Panc1 (cell line): ENCODE measurements around the gene AGBL2. TPM values are rescaled to one million over a fixed set of nuclear protein-coding genes. Genes with fewer than 3 reads are reported as not detected.
"Not testable (repeated sequence)": the region's sequence is repeated elsewhere in the genome, so short reads cannot be mapped to it uniquely, and the experiment has no call there.

Experiments
- ATAC-seq: fragments of 200-7000 bp; cut with Tn5 transposase; 2 replicates; pipeline ENCODE4 v1.9.1; 2020; ENCODE audit warnings: mild to moderate bottlenecking, moderate library complexity
- BruUV-seq: library from RNA; stranded (reverse); fragments of 400-500 nt; replicated peaks from 2 replicates; lab custom pipeline; 2021; lab: Mats Ljungman, UMichigan
- CTCF ChIA-PET: fragments of 300-600 bp; sonication (Branson Sonifier 250); formaldehyde crosslinking; loops from one replicate; lab custom pipeline; 2022; ENCODE audit warnings: antibody characterized with exemption; lab: Charles Lee
- POLR2A ChIA-PET: fragments of 300-600 bp; sonication (Branson Sonifier 250); formaldehyde crosslinking; loops from one replicate; lab custom pipeline; 2022; ENCODE audit warnings: antibody characterized with exemption; lab: Charles Lee
- DNase-seq: peaks from one replicate; pipeline ENCODE4 v3.0.0-alpha.2; 2010; ENCODE audit warnings: low read depth, low spot score
- H3K27ac ChIP-seq: 2 replicates; pipeline ENCODE4 v1.5.1; 2011; ENCODE audit warnings: mild to moderate bottlenecking, low read length, inconsistent platforms
- H3K27me3 ChIP-seq: fragments of 200-500 bp; sonication (Bioruptor generic); 2 replicates; pipeline ENCODE4 v1.6.0; 2014; ENCODE audit warnings: low read length, inconsistent platforms; ENCODE audit not compliant: control insufficient read depth, insufficient read depth
- H3K36me3 ChIP-seq: fragments of 200-500 bp; sonication (Bioruptor generic); 2 replicates; pipeline ENCODE4 v1.5.1; 2014; ENCODE audit warnings: inconsistent platforms, mild to moderate bottlenecking, low read length, moderate library complexity; ENCODE audit not compliant: control insufficient read depth, insufficient read depth
- H3K4me1 ChIP-seq: 2 replicates; pipeline ENCODE4 v1.5.1; 2011; ENCODE audit warnings: inconsistent platforms, mild to moderate bottlenecking, low read length, moderate library complexity; ENCODE audit not compliant: control insufficient read depth, insufficient read depth
- H3K4me3 ChIP-seq, 2 experiments: 2 replicates each; pipeline ENCODE4 v1.5.1; 2011 to 2012; ENCODE audit warnings: low read depth in 2 of 2, low read length in 2 of 2, mild to moderate bottlenecking in 2 of 2, inconsistent platforms in 1 of 2, moderate library complexity in 1 of 2
- H3K9me3 ChIP-seq: fragments of 200-500 bp; sonication (Bioruptor generic); 2 replicates; pipeline ENCODE4 v1.5.1; 2014; ENCODE audit warnings: low read depth, mild to moderate bottlenecking, inconsistent platforms, low read length, moderate library complexity; ENCODE audit not compliant: control insufficient read depth, insufficient read depth
- POLR2AphosphoS5 ChIP-seq: IDR thresholded peaks from 2 replicates; pipeline ENCODE4 v1.6.1; 2012; ENCODE audit warnings: mild to moderate bottlenecking, low read depth, low read length, moderate library complexity
- SIN3A ChIP-seq: IDR thresholded peaks from 2 replicates; pipeline ENCODE4 v1.6.1; 2012; ENCODE audit warnings: low read depth, mild to moderate bottlenecking, low read length, moderate library complexity, borderline replicate concordance; ENCODE audit not compliant: insufficient read depth
- TCF7L2 ChIP-seq: IDR thresholded peaks from 2 replicates; pipeline ENCODE4 v1.6.1; 2011; ENCODE audit warnings: mild to moderate bottlenecking, low read depth, low read length, inconsistent platforms
- in situ Hi-C: cut with HindIII; loops from 2 replicates; pipeline ENCODE4 v1.10.0; 2016; ENCODE audit warnings: low sequenced_read_pairs, low pct_unique_long_range_greater_than_20kb
- intact Hi-C: fragments of 100-400 bp; cut with micrococcal nuclease; formaldehyde crosslinking; loops from one replicate; pipeline ENCODE4 v1.10.0; 2022; ENCODE audit not compliant: unreplicated experiment
- total RNA-seq: library from RNA; stranded (reverse); gene quantifications from one replicate; pipeline ENCODE4 v1.2.1, GENCODE V29; 2021; ENCODE audit not compliant: unreplicated experiment
- TF ChIP-seq, protein P1 (sequence below): fragments of 450-650 bp; IDR thresholded peaks from 2 replicates; pipeline ENCODE4 v1.5.1; 2017; ENCODE audit warnings: mild to moderate bottlenecking
- TF ChIP-seq, protein P2 (sequence below), 2 experiments: IDR thresholded peaks; 2 replicates each; pipeline ENCODE4 v1.6.1; 2011 to 2012; ENCODE audit warnings: low read depth in 2 of 2, control low read depth in 1 of 2, low read length in 1 of 2, mild to moderate bottlenecking in 1 of 2, moderate library complexity in 1 of 2; ENCODE audit not compliant: insufficient read depth in 1 of 2

AGBL2 gene
- total RNA-seq, 1 experiment from 2014 or later = 6.8 TPM

DNA sequence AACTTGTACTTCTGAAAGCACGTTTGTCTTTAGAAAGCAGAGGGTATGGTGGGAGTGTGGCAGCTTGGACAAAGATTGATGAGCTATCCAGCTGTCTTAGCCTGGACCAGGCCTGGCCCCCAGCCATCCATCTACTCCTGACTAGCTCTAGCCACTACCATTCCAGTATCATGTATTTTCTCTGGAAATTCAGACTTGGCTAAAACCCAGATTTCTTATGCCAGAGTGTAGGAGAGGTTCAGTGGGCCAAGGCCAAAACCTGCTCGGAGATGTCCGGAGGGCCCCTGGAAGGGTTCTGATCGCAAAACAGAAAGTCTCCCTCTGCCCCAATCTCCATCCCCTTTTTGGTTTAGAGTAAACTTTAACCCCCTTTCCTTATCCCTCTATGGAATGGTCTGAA is 48.0 kb downstream of the AGBL2 start:
- in situ Hi-C loops (no loop called here), intact Hi-C loops (no loop called here)
- no peak for ATAC-seq
- no peaks in the 10 kb centered on the region for H3K9me3 ChIP-seq
- ChIA-PET CTCF (no interaction called here), POLR2A (no interaction called here)
- H3K36me3 ChIP-seq = no peaks in the 10 kb centered on the region
- H3K27me3 ChIP-seq = no peaks in the 10 kb centered on the region
- H3K4me1 ChIP-seq = no peaks in the 10 kb centered on the region
- no peak overlapping the region for H3K27ac ChIP-seq
- no peak for DNase-seq
- BruUV-seq = no TSS peak
- no peak overlapping the region for H3K4me3 ChIP-seq
- TF ChIP-seq POLR2AphosphoS5 (no peak), SIN3A (no peak), TCF7L2 (no peak)
- TF ChIP-seq, protein P1, sequence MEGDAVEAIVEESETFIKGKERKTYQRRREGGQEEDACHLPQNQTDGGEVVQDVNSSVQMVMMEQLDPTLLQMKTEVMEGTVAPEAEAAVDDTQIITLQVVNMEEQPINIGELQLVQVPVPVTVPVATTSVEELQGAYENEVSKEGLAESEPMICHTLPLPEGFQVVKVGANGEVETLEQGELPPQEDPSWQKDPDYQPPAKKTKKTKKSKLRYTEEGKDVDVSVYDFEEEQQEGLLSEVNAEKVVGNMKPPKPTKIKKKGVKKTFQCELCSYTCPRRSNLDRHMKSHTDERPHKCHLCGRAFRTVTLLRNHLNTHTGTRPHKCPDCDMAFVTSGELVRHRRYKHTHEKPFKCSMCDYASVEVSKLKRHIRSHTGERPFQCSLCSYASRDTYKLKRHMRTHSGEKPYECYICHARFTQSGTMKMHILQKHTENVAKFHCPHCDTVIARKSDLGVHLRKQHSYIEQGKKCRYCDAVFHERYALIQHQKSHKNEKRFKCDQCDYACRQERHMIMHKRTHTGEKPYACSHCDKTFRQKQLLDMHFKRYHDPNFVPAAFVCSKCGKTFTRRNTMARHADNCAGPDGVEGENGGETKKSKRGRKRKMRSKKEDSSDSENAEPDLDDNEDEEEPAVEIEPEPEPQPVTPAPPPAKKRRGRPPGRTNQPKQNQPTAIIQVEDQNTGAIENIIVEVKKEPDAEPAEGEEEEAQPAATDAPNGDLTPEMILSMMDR = no peak
- TF ChIP-seq, protein P2, sequence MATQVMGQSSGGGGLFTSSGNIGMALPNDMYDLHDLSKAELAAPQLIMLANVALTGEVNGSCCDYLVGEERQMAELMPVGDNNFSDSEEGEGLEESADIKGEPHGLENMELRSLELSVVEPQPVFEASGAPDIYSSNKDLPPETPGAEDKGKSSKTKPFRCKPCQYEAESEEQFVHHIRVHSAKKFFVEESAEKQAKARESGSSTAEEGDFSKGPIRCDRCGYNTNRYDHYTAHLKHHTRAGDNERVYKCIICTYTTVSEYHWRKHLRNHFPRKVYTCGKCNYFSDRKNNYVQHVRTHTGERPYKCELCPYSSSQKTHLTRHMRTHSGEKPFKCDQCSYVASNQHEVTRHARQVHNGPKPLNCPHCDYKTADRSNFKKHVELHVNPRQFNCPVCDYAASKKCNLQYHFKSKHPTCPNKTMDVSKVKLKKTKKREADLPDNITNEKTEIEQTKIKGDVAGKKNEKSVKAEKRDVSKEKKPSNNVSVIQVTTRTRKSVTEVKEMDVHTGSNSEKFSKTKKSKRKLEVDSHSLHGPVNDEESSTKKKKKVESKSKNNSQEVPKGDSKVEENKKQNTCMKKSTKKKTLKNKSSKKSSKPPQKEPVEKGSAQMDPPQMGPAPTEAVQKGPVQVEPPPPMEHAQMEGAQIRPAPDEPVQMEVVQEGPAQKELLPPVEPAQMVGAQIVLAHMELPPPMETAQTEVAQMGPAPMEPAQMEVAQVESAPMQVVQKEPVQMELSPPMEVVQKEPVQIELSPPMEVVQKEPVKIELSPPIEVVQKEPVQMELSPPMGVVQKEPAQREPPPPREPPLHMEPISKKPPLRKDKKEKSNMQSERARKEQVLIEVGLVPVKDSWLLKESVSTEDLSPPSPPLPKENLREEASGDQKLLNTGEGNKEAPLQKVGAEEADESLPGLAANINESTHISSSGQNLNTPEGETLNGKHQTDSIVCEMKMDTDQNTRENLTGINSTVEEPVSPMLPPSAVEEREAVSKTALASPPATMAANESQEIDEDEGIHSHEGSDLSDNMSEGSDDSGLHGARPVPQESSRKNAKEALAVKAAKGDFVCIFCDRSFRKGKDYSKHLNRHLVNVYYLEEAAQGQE (IDR thresholded peaks at IDR 0.05; ENCODE audit: insufficient read depth in 1 of 2, low read depth in 2 of 2, low read length in 1 of 2) = no peak

DNA sequence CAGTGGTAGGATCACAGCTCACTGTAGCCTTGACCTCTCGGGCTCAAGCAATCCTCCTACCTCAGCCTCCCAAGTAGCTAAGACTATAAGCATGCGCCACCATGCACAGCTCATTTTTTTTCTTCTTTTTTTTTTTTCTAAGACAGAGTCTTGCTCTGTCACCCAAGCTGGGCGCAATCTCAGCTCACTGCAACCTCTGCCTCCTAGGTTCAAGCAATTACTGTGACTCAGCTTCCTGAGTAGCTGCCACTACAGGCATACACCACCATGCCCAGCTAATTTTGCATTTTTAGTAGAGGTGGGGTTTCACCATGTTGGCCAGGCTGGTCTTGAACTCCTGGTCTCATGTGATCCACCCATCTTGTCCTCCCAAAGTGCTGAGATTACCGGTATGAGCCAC is 50.2 kb downstream of the AGBL2 start:
- POLR2A ChIA-PET = interaction anchor here (0.6 to 1.0 kb wide), 2 partner anchors 40 to 51 kb away, joined by 4 to 10 read pairs; no protein-coding TSS in a partner anchor
- not testable (repeated sequence) for BruUV-seq, DNase-seq

DNA sequence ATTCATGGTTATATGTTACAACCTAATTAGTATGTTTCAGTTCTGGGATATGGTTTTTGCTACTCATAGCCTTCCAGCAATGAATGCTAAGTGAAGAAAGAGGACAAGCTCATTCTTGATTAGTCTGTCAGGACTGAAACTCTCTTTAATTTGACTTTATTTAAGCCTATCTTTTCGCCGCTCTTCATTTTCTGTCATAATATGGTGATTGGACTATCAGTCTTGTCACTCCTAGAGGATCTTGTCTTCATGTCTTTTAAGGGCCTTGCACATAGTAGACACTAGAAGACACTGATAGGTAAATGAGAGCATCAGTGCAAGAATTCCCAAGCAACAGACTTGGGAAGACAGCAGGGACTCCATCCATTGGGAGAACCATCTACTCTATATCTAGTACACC is 53.9 kb downstream of the AGBL2 start:
- in situ Hi-C loops = no loop called here
- Histone ChIP-seq H3K4me1 (no peaks in the 10 kb centered on the region), H3K36me3 (no peaks in the 10 kb centered on the region), H3K27me3 (no peaks in the 10 kb centered on the region), H3K4me3 (no peak overlapping the region), H3K27ac (no peak overlapping the region), H3K9me3 (no peaks in the 10 kb centered on the region)
- TF ChIP-seq, protein P1 = no peak
- no peak for TF ChIP-seq POLR2AphosphoS5
- no peak for TF ChIP-seq SIN3A
- TF ChIP-seq TCF7L2 = no peak
- TF ChIP-seq, protein P2 (IDR thresholded peaks at IDR 0.05; ENCODE audit: insufficient read depth in 1 of 2, low read depth in 2 of 2, low read length in 1 of 2) = no peak
- DNase-seq = no peak
- CTCF ChIA-PET = no interaction called here
- ATAC-seq = no peak
- intact Hi-C loops = no loop called here
- BruUV-seq = no TSS peak
- POLR2A ChIA-PET = no interaction called here

More for the DNA sequence above, 50.2 kb downstream of the AGBL2 start:
- H3K4me1 ChIP-seq, H3K27me3 ChIP-seq, in situ Hi-C loops, H3K27ac ChIP-seq, H3K36me3 ChIP-seq, intact Hi-C loops, H3K9me3 ChIP-seq, H3K4me3 ChIP-seq: not testable (repeated sequence)
- ATAC-seq = peak; percentile 14; the same call in 1 of the 2 replicates
- CTCF ChIA-PET = interaction anchor here (0.6 to 0.7 kb wide), 3 partner anchors 22 to 32 kb away, joined by 3 to 4 read pairs (median 4); no protein-coding TSS in a partner anchor
